ENCODE data around the gene SLC4A2.

The SLC4A2 gene

GRCh38 chr7:151045967-151046366, 13.4 kb upstream of the SLC4A2 start:
- DNase-seq (ENCODE audit: low read depth) = no peak

- no peak for DNase-seq (ENCODE audit: low read depth)
Observed at GRCh38 chr7:151046603-151047573, 12.5 kb upstream of the SLC4A2 start.

GRCh38 chr7:151047976-151048815, 11.2 kb upstream of the SLC4A2 start, which contains the start of gene ASIC3:
ASIC3 (plus strand) TSS chr7:151048531; CDS start chr7:151048886, 355 bp downstream.
- DNase-seq (ENCODE audit: low read depth) = no peak

DNA sequence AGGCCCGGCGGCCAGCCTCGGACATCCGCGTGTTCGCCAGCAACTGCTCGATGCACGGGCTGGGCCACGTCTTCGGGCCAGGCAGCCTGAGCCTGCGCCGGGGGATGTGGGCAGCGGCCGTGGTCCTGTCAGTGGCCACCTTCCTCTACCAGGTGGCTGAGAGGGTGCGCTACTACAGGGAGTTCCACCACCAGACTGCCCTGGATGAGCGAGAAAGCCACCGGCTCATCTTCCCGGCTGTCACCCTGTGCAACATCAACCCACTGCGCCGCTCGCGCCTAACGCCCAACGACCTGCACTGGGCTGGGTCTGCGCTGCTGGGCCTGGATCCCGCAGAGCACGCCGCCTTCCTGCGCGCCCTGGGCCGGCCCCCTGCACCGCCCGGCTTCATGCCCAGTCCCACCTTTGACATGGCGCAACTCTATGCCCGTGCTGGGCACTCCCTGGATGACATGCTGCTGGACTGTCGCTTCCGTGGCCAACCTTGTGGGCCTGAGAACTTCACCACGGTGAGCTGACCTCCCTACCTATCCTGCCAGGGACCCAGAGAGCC, 10.4 kb upstream of the SLC4A2 start:
- no peak for DNase-seq (ENCODE audit: low read depth)

GRCh38 chr7:151051108-151051507, 8.3 kb upstream of the SLC4A2 start:
- DNase-seq (ENCODE audit: low read depth) = peak; percentile 45

DNA sequence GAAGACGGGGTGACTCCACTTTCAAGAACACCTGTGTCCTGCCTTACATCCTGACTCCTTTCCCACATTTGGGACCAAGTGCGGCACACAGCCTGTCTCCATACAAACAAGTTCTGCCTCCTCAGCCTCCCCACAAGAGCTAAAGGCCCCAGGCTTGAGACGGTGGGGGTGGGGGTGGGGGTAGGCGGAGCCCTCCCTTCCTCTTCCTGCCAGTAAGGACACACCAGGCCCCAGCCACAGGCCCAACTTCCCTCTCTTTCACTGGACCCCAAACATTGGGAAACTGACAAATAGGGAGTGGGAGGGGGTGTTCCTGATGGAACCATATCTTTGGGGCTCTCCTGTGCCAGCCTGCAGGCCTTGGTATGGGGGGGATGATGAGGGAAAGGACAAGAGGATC, 6.3 kb upstream of the SLC4A2 start:
- DNase-seq (ENCODE audit: low read depth) = no peak

DNA sequence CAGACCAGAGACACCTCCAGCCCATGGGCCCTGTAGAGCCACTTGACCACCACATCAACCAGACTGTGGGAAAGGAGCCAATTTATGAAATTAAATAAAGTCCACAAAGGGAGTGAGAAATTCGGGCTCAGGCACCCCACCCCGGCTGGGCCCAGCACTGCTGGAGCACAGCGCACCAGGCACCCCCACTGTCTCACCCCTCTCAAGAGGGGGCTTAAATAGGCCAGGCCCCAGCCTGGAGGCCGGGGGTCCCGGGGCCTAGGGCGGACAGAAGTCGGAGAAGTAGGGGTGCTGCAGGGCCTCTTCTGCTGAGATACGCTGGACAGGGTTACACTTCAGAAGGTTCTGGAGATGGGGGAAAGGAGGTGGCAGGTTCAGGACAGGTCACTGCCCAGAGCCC, 5.6 kb upstream of the SLC4A2 start:
- DNase-seq (ENCODE audit: low read depth) = no peak

DNA sequence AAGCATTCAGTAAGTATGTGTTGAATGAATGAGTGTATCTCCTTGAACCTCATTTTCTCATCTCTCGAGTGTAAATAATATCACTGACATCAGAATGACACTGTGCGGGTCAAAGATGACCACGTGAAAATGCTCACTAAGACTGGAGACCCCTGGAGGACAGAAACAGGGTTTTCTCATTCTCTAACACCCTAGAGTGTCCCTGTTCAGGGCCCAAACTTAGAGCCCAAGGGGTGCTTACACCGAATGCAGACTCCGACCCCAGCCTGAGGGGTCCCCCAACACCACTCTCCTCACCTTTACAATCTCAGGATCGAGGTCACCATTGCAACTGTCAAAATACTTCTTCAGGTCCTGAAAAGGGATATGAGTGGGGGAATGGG, 3.1 kb upstream of the SLC4A2 start:
- no peak for DNase-seq (ENCODE audit: low read depth)

GRCh38 chr7:151056666-151057505, 2.5 kb upstream of the SLC4A2 start:
- no peak for DNase-seq (ENCODE audit: low read depth)

DNA sequence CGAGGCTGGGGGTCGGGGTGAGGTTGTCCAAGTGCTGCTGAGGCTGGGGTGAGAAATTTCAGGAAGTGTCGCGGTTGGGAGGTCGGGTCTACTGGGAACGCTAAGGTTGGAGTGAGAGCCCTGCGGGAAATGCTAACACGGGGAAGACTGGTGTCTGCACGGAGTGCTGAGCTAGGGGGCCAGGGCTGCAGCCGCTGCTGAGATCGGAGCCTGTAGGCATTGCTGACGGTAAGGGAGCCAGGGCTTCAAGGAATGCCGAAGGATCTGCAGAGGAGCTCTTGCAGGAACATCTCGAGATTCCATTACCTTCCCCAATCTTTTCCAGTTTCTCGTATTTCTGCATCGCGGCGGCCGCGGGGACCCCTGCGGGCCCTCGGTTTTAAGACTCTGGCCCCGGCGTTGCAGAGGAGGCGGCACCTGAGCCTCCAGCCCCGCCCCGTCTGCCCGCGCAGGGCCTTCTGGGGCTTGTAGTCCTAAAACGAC, 1.8 kb upstream of the SLC4A2 start, which contains the start of gene CDK5:
Gene CDK5, minus strand, starts transcription at position 392 of the 483 bp plus-strand sequence. Its CDS starts 49 bp downstream, at position 343.
- DNase-seq (ENCODE audit: low read depth) = no peak

- DNase-seq (ENCODE audit: low read depth) = peak; percentile 92
Observed at GRCh38 chr7:151057989-151058780, 1.2 kb upstream of the SLC4A2 start.

- DNase-seq (ENCODE audit: low read depth) = no peak
Observed at GRCh38 chr7:151058781-151059366, 515 bp upstream of the SLC4A2 start.

GRCh38 chr7:151060113-151060415, 675 bp downstream of the SLC4A2 start:
- no peak for DNase-seq (ENCODE audit: low read depth)

- DNase-seq (ENCODE audit: low read depth) = peak; percentile 15
Observed at GRCh38 chr7:151060416-151061212, 1.2 kb downstream of the SLC4A2 start.

GRCh38 chr7:151061213-151062110, 2.1 kb downstream of the SLC4A2 start:
- no peak for DNase-seq (ENCODE audit: low read depth)

DNA sequence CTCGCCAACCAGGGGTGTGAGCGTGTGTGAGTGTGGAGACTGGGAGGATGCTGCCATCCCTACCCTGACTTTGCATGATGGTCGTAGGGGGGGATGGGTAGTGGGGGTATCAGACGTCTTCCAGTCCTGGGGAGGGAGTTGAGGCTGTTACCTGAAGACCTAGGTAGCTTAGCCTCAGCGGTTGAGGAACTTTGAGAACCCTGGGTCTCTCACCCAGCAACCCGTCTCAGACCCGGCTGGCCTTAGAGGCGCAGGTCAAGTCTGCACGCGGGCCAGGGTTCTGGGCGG, 2.7 kb downstream of the SLC4A2 start:
- DNase-seq (ENCODE audit: low read depth) = no peak

DNA sequence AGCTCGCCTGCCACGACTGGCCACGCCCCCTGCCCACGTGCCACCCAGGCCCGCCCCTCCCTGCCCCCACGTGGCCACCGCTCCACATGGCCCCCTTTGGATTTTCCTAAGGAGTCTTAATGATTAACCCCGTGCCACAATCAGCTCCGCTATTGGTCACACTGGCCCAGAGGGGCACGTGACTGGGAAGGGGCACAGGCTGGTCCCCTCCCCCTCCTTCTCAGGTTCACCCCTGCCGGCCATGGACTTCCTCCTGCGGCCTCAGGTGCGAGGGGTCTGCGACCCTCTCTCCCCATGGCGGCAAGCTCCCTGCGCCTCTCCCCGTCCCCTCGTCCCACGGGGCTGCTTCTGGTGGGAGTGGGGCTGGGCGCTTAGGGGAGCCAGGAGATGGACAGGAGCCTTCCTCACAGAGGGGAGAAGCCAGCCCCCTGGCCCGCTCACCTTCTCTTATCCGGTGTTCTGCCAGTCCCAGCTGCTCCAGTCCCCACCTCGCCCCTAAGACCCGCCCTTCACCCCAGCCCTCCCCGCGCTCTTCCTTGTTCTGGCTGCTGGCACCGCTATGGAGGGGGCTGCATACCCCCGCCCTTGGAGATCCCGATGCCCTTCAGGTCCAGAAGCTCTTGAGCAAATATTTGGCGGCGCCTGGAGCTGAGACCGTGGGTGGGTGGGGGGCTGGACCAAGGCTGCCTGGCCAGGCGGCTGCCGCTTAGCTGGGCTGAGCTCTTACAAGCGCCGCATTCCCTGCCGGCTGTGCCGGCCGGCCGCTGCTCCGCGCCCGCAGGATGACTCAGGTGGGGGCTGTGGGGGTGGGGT, 3.2 kb downstream of the SLC4A2 start:
- DNase-seq (ENCODE audit: low read depth) = no peak

GRCh38 chr7:151063212-151063561, 3.8 kb downstream of the SLC4A2 start:
- DNase-seq (ENCODE audit: low read depth) = no peak
